ENCODE results near the gene MED13L.

DNA sequence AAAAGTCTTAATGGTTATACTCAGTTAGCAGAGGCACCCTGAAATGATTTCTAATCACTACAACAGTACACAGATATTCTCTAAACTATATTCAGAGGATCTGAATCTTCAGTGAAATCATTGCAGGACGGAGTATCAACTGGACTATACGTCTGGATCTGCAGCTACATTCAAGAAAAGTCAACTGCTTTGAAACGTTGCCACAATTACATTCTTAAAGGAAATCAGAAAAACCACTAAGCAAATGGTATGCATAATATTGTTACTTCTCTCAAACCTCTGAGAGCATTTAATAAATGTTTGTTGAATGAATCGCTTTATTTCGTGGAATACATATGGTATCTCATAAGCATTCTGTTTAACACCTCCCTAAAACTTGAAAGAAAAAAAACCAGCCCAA lies 67.4 kb downstream of the MED13L start:
- TF ChIP-seq, protein P1, sequence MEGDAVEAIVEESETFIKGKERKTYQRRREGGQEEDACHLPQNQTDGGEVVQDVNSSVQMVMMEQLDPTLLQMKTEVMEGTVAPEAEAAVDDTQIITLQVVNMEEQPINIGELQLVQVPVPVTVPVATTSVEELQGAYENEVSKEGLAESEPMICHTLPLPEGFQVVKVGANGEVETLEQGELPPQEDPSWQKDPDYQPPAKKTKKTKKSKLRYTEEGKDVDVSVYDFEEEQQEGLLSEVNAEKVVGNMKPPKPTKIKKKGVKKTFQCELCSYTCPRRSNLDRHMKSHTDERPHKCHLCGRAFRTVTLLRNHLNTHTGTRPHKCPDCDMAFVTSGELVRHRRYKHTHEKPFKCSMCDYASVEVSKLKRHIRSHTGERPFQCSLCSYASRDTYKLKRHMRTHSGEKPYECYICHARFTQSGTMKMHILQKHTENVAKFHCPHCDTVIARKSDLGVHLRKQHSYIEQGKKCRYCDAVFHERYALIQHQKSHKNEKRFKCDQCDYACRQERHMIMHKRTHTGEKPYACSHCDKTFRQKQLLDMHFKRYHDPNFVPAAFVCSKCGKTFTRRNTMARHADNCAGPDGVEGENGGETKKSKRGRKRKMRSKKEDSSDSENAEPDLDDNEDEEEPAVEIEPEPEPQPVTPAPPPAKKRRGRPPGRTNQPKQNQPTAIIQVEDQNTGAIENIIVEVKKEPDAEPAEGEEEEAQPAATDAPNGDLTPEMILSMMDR (conservative IDR thresholded peaks at IDR 0.05; ENCODE audit: low read depth, low read length) = no peak
- TF ChIP-seq EZH2 (IDR thresholded peaks at IDR 0.05; ENCODE audit: borderline replicate concordance, low read depth, low read length, poor library complexity, severe bottlenecking) = no peak

Data from A673 (cell line).